HG02623 (cell line): ENCODE data around the gene SRGAP2C.
"Not testable (repeated sequence)": the region's sequence is repeated elsewhere in the genome, so short reads cannot be mapped to it uniquely, and the experiment has no call there.

Experiments
- ATAC-seq: cut with Tn5 transposase; IDR thresholded peaks from one replicate; pipeline ENCODE4 v1.9.1; 2021; ENCODE audit warnings: moderate library complexity; ENCODE audit not compliant: unreplicated experiment

SRGAP2C gene

DNA sequence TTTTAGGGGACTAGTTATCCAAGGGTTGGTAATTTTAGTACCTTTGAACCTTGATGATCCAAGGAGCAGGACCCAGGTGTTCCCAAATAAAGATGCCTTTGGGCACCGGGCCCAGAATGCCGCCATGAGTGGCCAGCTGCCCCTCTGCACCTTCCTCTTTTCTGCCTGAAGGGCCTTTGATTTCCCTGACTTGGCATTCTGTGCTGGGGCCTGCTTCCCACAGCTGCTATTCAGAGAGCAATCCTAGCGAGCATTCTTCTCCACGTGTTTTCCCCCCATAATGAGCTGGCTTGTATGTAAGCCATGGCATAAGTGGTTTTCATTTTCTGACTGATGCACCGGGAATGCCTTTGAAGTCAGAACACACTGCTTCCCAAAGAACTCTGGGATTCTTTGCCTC, 184.1 kb downstream of the SRGAP2C start:
- not testable (repeated sequence) for ATAC-seq

DNA sequence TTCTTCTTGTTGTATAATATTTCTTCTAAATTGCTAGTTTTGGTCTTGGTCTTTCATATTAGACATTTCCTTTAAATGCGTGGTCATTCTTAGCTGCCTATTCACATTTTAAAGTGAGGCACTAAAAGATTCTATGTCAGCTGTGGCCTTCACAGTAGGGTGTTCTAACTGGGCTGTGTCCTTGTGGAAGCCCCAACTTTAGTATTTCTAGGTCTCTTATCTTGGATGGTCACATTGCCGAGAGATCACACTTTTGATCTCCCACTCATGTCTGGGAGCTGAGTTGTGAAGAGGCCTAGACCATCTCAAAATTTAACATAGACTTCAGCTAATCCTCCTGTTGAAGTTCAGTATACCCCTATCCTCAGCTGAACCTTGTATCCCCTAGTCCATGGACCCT, 185.2 kb downstream of the SRGAP2C start:
- ATAC-seq, result not testable (repeated sequence)

DNA sequence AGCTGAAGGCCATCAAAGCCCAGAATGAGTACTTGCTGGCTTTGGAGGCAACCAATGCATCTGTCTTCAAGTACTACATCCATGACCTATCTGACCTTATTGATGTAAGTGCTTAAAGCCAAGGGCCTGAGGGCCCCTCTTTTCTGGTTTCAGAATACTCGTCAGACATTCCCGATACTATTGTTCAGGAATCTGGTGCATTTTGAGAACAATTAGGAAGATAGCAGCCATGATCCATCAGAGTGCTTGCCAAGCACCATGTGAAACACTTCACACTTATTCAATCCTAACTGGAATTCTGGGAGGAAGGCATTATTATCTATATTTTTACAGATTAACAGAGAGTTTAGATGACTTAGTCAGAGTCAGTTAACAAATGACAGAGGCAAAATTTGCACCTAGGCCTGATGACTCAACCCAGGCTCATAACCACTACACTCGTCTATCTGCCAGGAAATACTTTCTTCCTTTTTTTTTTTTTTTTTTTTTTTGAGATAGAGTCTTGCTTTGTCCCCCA, 190.1 kb downstream of the SRGAP2C start:
- not testable (repeated sequence) for ATAC-seq

DNA sequence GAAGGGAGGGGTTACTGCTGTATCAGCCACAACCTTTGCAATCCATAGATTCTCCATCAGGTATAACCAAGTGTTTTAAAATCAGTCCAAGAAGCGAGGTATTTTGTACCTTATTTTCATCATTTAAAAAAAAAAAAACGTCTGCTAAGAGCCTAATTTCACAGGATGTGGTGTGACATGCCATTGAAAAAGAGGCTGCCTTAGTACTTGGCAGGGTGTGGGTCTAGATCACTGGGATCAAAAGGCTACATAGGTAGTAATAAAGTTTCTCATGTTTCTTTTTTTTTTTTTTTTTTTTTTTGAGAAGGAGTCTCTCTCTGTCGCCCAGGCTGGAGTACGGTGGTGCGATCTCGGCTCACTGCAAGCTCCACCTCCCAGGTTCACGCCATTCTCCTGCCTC, 192.2 kb downstream of the SRGAP2C start:
- ATAC-seq, result not testable (repeated sequence)

DNA sequence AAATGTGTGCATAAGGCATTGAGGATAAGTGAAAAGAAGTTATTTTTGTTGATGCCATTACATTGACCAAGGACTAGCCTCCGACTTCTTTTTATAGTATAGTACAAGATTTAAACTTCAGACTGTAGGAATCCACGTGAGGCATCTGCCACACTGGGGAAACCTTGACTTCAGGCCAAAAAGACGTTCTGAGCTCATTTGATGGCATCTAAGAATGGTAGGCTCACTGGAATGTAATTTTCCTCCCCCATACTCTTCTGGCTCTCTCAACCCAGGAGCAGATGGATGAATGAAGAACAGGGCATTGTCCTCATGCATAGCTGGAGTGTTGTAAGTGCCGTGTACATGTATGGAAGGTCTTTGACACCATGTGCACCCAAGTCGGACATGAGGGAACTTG, 194.0 kb downstream of the SRGAP2C start:
- ATAC-seq, result not testable (repeated sequence)

DNA sequence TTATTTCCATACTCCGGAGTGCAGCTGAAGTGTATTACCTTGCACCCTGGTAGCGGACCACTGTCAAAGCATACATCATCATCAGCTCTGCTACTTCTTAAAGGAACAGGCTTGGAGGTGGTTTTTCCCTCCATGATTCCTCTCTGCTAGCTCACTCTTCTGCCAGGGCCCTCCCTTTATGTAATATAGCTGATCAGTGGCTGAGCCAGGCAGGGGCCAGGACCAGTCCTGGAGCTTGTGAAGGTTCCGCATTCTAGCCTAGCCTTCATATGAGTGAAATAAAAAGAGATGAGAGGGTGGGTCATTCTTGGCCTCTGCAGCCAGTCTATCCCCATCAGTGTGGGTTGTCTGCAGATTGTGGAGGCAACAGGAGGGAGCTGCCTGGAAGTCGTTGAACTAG, 200.0 kb downstream of the SRGAP2C start:
- ATAC-seq, result not testable (repeated sequence)

DNA sequence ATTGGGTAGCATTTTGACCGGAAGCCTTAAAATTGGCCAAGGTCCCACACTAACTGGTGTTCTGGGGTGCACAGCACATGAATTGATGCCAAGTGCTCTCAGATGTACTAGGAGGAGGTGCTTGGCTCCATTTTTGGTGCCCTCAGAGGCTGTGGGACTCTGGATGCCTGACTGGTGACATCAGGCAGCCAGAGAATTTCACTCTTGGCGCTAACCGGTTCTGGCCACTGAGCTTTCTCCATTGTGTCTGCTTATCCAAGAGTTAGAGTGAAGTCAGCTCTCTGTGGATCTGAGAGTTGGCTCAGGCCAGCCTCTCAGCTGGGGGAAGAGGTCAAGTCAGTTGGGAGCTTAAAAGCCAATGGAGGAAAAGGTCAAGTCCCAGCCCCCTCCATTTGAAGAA, 200.4 kb downstream of the SRGAP2C start:
- ATAC-seq, result not testable (repeated sequence)

DNA sequence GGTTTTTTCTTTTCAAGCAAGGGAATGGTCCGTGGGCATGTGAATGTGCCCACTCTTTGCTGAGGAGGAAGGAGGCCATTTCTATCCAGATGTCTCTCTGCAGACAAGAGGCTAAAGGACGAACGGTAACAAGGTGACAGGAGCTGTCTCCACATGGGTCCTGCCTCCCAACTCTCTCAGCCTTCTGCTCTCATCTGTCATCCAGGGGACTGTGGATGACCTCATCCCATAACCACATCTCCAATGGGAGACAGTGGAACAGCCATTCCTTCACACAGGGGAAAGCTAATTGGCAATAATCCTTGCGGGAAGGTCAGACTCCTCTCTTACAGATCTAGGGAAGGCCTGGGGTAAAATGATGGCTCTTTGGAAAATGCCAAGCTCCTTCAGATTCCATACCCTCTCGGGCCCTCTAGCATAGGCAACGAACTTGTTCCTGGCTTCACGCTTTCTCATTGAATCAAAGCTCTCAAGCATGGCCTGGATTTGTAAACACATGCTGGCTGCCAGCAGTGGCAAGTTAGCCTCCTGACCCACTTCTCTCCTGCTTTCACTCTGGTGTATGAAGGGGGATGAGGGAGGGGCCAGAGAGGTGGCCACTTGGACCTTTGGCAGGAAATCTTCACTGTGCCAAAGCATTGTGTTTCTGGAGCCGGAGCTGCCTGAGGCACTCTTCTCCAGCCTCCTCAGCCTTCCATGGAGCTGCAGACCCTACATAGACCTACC, 201.0 kb downstream of the SRGAP2C start:
- ATAC-seq, result not testable (repeated sequence)

DNA sequence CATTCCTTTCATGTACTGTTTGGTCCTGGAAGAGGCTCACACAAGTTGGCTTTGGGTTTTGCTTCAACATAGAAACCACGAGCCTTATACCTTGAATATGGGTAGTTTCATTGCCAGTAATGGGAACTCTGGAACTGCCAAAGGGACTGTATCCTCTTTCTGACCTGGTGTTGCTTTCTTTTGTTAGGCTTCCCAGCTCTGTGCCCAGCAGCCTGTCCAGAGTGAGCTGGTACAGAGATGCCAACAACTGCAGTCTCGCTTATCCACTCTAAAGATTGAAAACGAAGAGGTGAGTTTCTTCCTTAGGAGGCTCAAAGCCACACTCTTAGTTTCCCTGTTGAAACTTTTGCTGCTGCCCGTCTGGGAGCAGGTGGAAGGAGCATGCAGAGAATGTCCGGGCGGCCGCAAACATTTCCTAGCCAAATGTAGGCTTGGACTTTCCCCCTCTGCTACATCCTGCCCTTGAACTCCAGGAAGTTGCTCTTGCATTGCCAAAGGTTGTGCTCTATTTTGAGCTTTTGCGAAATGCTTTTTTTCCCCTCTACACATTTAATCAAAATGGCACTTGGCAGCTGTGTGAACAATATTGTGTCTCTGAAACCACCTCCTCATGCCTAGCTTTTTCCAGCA, 201.7 kb downstream of the SRGAP2C start:
- not testable (repeated sequence) for ATAC-seq

DNA sequence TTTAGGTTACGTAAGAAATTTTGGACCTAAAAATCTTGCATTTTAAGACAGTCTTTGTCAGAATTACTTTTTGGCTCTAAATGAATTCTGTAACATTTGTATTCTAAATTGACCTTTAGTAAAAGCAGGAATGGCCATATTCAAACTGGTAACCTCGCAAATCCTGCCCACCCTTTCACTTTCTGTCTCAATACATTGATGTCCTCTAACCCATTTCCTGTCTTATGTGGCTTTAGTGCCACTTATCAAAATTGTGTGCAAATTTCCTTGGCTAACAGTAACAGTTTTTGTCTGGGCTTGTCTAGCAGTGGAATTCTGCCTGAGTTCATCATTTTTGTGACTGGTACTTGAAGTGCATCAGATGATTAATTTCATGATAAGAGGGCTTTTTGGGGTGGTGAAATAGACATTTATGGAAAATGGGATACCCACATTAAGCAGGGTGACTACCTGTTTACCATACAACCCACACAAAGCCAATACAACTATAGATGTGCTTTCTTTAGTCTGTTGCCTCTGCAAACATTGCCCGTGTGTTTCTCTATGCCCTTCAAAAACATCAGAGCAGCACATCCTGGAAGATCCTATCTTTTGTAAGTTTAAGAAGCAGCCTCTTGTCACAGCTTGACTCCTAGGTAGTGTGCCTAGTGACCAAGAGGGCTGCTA, 205.3 kb downstream of the SRGAP2C start:
- ATAC-seq, result not testable (repeated sequence)

DNA sequence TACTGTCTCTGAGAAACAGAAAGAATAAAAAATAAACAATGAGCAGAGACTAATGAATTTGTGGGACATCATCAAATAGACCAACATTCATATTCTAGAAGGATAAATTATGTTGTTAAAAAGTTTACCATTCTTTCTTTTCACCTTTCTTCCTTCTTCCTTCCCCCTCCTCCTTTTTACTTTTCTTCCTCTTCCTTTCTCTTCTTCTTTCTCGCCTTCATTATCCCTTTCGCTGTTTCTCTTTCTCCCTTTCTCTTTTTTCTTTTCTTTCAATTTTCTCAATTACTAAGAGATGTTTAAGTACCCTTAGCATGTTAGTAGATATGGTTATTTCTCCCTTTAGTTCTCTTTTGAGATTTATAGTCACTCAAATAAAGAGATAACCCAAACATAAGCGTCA, 207.4 kb downstream of the SRGAP2C start:
- not testable (repeated sequence) for ATAC-seq

DNA sequence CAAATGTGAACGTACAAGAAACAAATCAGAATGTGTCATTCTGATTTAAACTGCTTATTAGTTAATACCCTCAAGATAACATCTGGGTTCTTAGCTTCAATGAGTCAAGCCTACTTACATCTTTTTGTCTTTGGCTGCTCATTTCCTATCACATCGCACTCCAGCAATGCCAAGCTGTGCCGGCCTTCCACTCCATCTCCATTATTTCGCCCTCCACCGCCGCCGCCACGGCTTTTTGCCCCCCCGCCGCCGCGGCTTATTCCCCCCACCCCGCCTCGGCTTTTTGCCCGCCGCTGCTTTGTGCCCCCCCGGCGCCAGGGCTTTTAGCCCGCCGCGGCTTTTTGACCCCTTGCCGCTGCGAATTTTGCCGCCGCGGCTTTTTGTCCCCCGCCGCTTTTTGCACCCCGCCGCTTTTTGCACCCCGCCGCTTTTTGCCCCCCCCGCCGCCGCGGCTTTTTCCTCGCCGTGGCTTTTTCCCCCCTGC, 211.0 kb downstream of the SRGAP2C start:
- ATAC-seq, result not testable (repeated sequence)

DNA sequence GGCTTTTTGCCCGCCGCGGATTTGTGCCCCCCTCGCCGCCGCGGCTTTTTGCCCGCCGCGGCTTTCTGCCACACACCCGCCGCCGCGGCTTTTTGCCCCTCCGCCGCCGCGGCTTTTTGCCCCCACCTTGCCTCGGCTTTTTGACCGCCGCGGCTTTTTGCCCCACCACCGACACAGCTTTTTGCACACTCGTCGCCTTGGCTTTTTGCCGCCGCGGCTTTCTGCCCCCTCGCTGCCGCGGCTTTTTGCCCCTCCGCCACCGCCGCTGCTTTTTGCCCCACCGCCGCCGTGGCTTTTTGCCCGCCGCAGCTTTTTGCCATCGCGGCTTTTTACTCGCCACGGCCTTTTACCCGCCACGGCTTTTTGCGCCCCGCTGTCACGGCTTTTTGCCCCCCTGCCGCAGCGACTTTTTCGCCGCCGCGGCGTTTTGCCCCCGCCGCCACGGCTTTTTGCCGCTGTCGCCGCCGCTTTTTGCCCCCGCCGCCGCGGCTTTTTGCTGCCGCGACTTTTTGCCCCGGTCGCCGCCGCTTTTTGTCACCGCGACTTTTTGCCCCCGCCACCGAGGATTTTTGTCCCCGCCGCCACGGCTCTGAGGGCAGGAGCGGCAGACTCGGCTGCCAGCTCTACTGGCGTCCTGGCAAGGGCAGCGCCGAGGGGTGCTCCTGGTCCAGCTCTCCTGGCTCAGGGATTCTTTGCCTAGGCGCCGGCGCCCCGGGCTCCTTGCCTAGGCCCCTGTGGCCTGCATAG, 211.7 kb downstream of the SRGAP2C start:
- ATAC-seq, result not testable (repeated sequence)

DNA sequence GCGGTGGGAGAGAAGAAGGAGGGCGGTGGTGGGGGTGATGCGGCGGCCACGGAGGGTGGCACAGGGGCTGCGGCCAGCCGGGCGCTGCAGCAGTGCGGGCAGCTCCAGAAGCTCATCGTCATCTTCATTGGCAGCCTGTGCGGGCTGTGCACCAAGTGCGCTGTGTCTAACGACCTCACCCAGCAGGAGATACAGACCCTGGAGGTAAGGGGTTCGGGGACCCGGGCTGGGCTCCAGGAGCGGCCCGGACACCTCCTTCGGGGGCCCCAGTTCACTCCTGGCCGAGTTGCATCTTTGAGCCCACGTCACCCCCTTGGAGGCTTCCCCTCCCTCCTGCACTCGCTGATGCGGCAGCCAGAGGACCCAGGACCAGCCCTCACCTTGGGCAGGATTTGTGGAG, 212.3 kb downstream of the SRGAP2C start:
- not testable (repeated sequence) for ATAC-seq

DNA sequence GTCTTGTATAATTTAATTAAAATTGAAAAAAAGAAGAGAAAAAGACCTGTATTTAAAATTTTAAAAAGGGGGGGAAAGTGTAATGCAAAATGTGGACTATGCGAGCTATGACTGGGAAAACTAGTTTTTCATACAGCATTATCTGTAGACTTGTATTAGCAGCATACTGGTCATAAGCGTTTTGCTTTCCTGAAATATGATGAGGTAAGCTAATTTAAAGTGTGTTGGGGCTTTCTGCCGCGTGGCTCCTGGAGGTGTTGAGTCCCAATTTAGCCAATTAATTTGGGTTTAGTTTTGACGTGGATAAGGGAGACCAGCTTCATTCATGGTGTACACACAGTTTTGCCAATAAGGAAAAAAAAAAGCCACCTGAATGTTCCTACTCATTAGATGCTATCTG, 214.4 kb downstream of the SRGAP2C start:
- not testable (repeated sequence) for ATAC-seq

DNA sequence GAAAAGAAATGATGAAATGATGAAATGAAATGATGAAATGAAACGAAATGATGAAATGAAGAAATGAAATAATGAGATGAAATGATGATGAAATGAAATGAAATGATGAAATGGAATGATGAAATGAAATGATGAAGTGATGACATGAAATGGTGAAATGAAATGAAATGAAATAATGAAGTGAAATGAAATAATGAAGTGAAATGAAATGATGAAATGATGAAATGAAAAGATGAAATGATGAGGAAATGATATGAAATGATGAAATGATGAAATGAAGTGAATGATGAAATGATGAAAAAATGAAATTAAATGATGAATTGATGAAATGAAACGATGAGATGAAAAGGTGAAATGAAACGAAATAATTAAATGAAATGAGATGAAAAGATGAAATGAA, 215.3 kb downstream of the SRGAP2C start:
- ATAC-seq, result not testable (repeated sequence)

DNA sequence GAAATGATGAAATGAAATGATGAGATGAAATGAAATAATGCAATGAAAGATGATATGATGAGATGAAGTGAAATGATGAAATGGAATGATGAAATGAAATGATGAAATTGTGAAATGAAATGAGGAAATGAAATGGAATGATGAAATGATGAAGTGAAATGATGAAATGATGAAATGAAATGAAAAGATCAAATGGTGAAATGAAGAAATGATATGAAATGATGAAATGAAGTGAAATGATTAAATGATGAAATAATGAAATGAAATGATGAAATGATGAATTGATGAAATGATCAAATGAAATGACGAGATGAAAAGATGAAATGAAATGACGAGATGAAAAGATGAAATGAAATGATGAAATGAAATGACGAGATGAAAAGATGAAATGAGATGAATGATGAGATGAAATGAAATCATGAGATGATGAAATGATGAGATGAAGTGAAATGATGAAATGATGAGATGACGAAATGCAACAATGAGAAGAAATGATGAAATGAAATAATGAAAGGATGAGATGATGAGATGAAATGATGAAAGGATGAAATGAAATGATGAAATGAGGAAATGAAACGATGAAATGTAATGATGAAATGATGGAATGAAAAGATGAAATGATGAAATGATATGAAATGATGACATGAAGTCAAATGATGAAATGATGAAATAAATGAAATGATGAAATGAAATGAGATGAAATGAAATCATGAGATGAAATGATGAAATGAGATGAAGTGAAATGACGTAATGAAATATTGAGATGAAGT, 216.0 kb downstream of the SRGAP2C start:
- ATAC-seq, result not testable (repeated sequence)

DNA sequence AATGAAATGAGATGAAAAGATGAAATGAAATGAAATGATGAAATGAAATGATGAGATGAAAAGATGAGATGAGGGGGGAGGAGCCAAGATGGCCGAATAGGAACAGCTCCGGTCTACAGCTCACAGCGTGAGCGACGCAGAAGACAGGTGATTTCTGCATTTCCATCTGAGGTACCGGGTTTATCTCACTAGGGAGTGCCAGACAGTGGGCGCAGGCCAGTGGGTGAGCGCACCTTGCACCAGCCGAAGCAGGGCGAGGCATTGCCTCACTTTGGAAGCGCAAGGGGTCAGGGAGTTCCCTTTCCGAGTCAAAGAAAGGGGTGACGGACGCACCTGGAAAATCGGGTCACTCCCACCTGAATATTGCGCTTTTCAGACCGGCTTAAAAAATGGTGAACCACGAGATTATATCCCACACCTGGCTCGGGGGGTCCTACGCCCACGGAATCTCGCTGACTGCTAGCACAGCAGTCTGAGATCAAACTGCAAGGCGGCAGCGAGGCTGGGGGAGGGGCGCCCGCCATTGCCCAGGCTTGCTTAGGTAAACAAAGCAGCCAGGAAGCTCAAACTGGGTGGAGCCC, 216.7 kb downstream of the SRGAP2C start:
- ATAC-seq, result not testable (repeated sequence)

DNA sequence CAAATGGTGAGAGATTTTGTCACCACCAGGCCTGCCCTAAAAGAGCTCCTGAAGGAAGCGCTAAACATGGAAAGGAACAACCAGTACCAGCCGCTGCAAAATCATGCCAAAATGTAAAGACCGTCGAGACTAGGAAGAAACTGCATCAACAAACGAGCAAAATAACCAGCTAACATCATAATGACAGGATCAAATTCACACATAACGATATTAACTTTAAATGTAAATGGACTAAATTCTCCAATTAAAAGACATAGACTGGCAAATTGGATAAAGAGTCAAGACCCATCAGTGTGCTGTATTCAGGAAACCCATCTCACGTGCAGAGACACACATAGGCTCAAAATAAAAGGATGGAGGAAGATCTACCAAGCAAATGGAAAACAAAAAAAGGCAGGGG, 218.5 kb downstream of the SRGAP2C start:
- ATAC-seq, result not testable (repeated sequence)

DNA sequence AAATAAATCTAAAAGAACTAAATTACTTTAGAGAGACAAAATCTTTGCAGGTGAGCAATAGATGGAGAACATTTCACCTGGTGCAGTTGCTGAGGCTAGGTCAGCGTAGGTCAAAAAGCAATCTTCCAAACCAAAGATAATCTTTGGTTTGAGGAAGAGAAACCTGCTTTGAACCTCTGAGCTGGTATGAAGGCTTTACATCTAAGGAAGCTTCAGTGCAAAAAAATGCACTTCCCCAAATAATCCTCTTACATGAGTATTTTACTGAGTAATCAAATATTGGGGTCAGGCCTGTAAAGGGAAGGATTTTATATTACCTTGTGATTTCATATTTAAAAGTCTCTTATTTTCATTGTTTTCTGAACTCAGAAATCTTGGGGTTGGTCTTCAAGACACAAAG, 223.6 kb downstream of the SRGAP2C start:
- ATAC-seq, result no peak
